Prostate gland (tissue), 2 donors: ENCODE results near the gene BDKRB2.

Experiments
- CTCF ChIP-seq, 4 experiments: fragments of 200-600 bp in 2 of 4; fragments of 450-650 bp in 2 of 4; sonication (generic) in 2 of 4; IDR thresholded peaks; 1 replicate in 3 of 4; 2 replicates in 1 of 4; pipeline ENCODE4 v1.5.1; 2016 to 2019; ENCODE audit warnings: antibody characterized with exemption in 4 of 4, mild to moderate bottlenecking in 2 of 4, moderate library complexity in 2 of 4
- POLR2A ChIP-seq: fragments of 450-650 bp; IDR thresholded peaks from one replicate; pipeline ENCODE4 v1.6.1; 2016; ENCODE audit warnings: antibody characterized with exemption, mild to moderate bottlenecking

- TF ChIP-seq CTCF (IDR thresholded peaks at IDR 0.05) (no peak), POLR2A (no peak)
Observed at GRCh38 chr14:96233661-96234060, 29.0 kb downstream of the BDKRB2 start.
